PFSK-1 (cell line): ENCODE data around the gene CDCA5.

Source experiments
- POLR2AphosphoS5 ChIP-seq: IDR thresholded peaks from 2 replicates; pipeline ENCODE4 v1.6.1; 2012; ENCODE audit warnings: low read depth, mild to moderate bottlenecking, control low read depth, low read length, moderate library complexity
- TAF1 ChIP-seq: IDR thresholded peaks from 2 replicates; pipeline ENCODE4 v1.6.1; 2012; ENCODE audit warnings: low read length, control low read depth, borderline replicate concordance; ENCODE audit not compliant: insufficient read depth

DNA sequence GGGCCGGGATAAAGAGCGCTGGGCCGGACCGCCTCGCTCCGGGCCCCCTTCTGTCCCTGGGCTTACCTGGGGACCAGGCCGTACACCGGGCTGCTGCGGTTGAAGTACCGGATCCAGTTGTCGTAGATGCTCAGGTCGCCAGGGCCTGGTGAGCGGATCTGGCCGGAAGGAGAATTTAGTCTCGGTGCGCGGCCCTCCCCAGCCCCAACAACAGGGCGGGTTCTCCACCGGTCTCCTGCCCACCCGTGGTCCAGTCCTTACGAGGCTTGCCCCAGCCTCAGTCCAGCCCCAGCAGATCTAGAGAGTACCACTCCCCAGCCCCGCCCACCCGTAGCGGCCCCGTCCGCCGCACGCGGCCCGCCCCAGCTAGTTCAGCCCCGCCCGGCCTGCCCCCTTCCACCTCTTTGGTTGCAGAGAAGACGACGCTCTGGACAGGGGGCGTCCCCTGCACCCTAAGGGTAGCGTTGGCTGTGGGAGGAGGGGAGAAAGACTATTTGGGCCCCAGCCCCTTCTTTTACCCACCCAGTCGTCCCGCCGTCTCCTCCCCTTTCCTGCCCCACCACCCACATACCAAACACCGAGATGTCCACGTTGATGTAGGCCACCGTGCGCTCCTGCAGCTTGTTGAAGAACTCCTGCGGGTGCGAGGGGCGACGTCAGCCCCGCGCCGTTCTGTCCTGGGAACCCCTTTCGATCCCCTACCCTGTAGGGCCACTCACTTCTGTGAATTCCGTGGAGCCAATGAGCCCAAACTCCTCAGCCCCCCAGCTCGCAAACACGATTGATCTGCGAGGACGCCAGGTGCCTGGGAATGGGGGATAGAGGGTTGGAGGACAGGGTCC, 36.0 kb downstream of the CDCA5 start:
- TF ChIP-seq POLR2AphosphoS5 (no peak), TAF1 (no peak)
